Liver (tissue), 9 donors: ENCODE measurements around the gene CCNK. TPM values are rescaled to one million over a fixed set of nuclear protein-coding genes. Genes with fewer than 3 reads are reported as not detected.

Source experiments
- DNase-seq: peaks from one replicate; pipeline ENCODE4 v3.0.0-alpha.2; 2017; ENCODE audit warnings: low spot score
- H3K27ac ChIP-seq, 2 donors: one replicate each; pipeline ENCODE4 v1.7.0; 2013; ENCODE audit warnings: inconsistent platforms in 2 of 2, low read length in 2 of 2, control low read depth in 1 of 2, low read depth in 1 of 2, mild to moderate bottlenecking in 1 of 2
- H3K27me3 ChIP-seq, 4 donors: one replicate each; pipeline versions ENCODE4 v1.6.1 to v1.7.0; 2013; ENCODE audit warnings: low read length in 3 of 4, inconsistent platforms in 1 of 4, mild to moderate bottlenecking in 1 of 4, moderate library complexity in 1 of 4; ENCODE audit not compliant: control insufficient read depth in 4 of 4, insufficient read depth in 4 of 4
- H3K36me3 ChIP-seq, 4 donors: one replicate each; pipeline versions ENCODE4 v1.6.1 to v1.7.0; 2013; ENCODE audit warnings: low read length in 3 of 4, mild to moderate bottlenecking in 3 of 4, low read depth in 1 of 4, moderate library complexity in 1 of 4; ENCODE audit not compliant: control insufficient read depth in 4 of 4, insufficient read depth in 3 of 4
- H3K4me1 ChIP-seq, 4 donors: one replicate each; pipeline versions ENCODE4 v1.6.1 to v1.7.0; 2013; ENCODE audit warnings: low read length in 3 of 4, mild to moderate bottlenecking in 3 of 4, moderate library complexity in 1 of 4; ENCODE audit not compliant: control insufficient read depth in 4 of 4, insufficient read depth in 4 of 4
- H3K4me3 ChIP-seq, 3 donors: one replicate each; pipeline versions ENCODE4 v1.6.1 to v1.7.0; 2013; ENCODE audit warnings: low read length in 3 of 3, control low read depth in 1 of 3, low read depth in 1 of 3, mild to moderate bottlenecking in 1 of 3
- H3K9ac ChIP-seq, 2 donors: one replicate each; pipeline ENCODE4 v1.7.0; 2013; ENCODE audit warnings: low read length in 2 of 2, mild to moderate bottlenecking in 2 of 2, moderate library complexity in 2 of 2, control low read depth in 1 of 2, low read depth in 1 of 2
- H3K9me3 ChIP-seq, 4 donors: one replicate each; pipeline versions ENCODE4 v1.6.1 to v1.7.0; 2013; ENCODE audit warnings: low read length in 3 of 4; ENCODE audit not compliant: control insufficient read depth in 4 of 4
- EGR1 ChIP-seq, 2 donors: IDR thresholded peaks; 2 replicates each; pipeline ENCODE4 v1.6.1; 2016 to 2018; ENCODE audit warnings: antibody characterized with exemption in 2 of 2, low read depth in 2 of 2
- FOXA1 ChIP-seq: IDR thresholded peaks from 2 replicates; pipeline ENCODE4 v1.6.1; 2016; ENCODE audit warnings: antibody characterized with exemption
- FOXA2 ChIP-seq: IDR thresholded peaks from 2 replicates; pipeline ENCODE4 v1.6.1; 2016; ENCODE audit warnings: antibody characterized with exemption
- HNF4A ChIP-seq, 2 donors: conservative IDR thresholded peaks; 2 replicates each; pipeline ENCODE4 v1.6.1; 2016; ENCODE audit warnings: antibody characterized with exemption in 2 of 2, mild to moderate bottlenecking in 2 of 2
- HNF4G ChIP-seq: IDR thresholded peaks from 2 replicates; pipeline ENCODE4 v1.6.1; 2016; ENCODE audit warnings: antibody characterized with exemption
- MAX ChIP-seq: IDR thresholded peaks from 2 replicates; pipeline ENCODE4 v1.6.1; 2016; ENCODE audit warnings: antibody characterized with exemption
- NR2F2 ChIP-seq: IDR thresholded peaks from 2 replicates; pipeline ENCODE4 v1.6.1; 2016; ENCODE audit warnings: antibody characterized with exemption
- RAD21 ChIP-seq, 2 donors: IDR thresholded peaks; 2 replicates each; pipeline ENCODE4 v1.6.1; 2016; ENCODE audit warnings: antibody characterized with exemption in 2 of 2, mild to moderate bottlenecking in 2 of 2
- RXRA ChIP-seq, 2 donors: IDR thresholded peaks; 2 replicates each; pipeline ENCODE4 v1.6.1; 2017 to 2018; ENCODE audit warnings: antibody characterized with exemption in 2 of 2, mild to moderate bottlenecking in 1 of 2
- SP1 ChIP-seq: IDR thresholded peaks from 2 replicates; pipeline ENCODE4 v1.6.1; 2018; ENCODE audit warnings: antibody characterized with exemption, mild to moderate bottlenecking
- TAF1 ChIP-seq: conservative IDR thresholded peaks from 2 replicates; pipeline ENCODE4 v1.6.1; 2016; ENCODE audit warnings: antibody characterized with exemption, mild to moderate bottlenecking
- YY1 ChIP-seq: IDR thresholded peaks from 2 replicates; pipeline ENCODE4 v1.6.1; 2016; ENCODE audit warnings: antibody characterized with exemption, mild to moderate bottlenecking
- WGBS: extraction: QIAGEN DNeasy Blood & Tissue Kit; methylation state at CpG from one replicate; pipeline ENCODE4 v1.1.7; 2013; 5-methylcytosine and 5-hydroxymethylcytosine counted together
- polyA plus RNA-seq, 2 donors: library from polyadenylated mRNA; stranded (reverse) in 1 of 2; unstranded in 1 of 2; fragments of 200-250 nt in 1 of 2; fragments of >200 nt in 1 of 2; fragmentation: Nextera tagmentation in 1 of 2; extraction: Ambion mirVana in 1 of 2; gene quantifications; one replicate each; pipeline versions ENCODE4 v1.2.1 to v1.2.3, GENCODE V29; 2013 to 2015
- total RNA-seq, 2 donors: library from RNA; depleted of rRNA; stranded (reverse); fragments of >200 nt; gene quantifications; one replicate each; pipeline ENCODE4 v1.2.3, GENCODE V29; 2014
- TF ChIP-seq, protein P1 (sequence below): IDR thresholded peaks from 2 replicates; pipeline ENCODE4 v1.6.1; 2016; ENCODE audit warnings: antibody characterized with exemption
- TF ChIP-seq, protein P2 (sequence below): IDR thresholded peaks from 2 replicates; pipeline ENCODE4 v1.6.1; 2016; ENCODE audit warnings: antibody characterized with exemption, mild to moderate bottlenecking
- TF ChIP-seq, protein P3 (sequence below): fragments of 150-350 bp; IDR thresholded peaks from 2 replicates; pipeline ENCODE4 v1.5.1; 2017; ENCODE audit warnings: improper control_type of control experiment, low read depth, low read length; ENCODE audit not compliant: missing input control
- donor health status: healthy.
- donor health status: healthy.
- donor health status: healthy.
- donor health status: healthy.
- donor health status: healthy.

Gene CCNK
- total and polyA plus RNA-seq, 4 donors: 7.7 to 33.4 (median 13.2) TPM

DNA sequence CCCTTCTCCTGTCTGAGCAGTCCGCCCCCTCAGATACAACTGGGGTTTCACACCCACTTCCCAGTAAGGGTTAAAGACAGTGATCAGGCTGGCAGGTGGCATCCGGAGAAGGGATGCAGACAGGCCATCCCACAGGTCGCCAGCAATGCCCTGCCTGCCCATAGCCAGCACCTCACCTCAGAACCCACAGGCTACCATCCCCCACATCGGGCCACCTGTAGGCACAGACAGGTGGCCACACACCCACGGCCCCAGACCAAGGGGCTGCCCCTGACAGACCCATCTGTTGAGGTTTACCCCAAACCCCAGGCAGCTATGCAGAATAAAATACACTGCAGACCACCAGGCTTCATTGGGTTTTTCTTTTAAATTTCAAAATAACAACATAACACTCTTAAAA is 57.5 kb downstream of the CCNK start:
- H3K9me3 ChIP-seq: no peaks in the 10 kb centered on the region
- peaks cover 0 to 17% (median 7%) of the 10 kb centered on the region in 4 donors for H3K4me1 ChIP-seq
- H3K36me3 ChIP-seq: no peaks in the 10 kb centered on the region
- no peaks in the 10 kb centered on the region for H3K27me3 ChIP-seq
- no peak overlapping the region for H3K9ac ChIP-seq
- DNase-seq: no peak
- TF ChIP-seq, protein P1, sequence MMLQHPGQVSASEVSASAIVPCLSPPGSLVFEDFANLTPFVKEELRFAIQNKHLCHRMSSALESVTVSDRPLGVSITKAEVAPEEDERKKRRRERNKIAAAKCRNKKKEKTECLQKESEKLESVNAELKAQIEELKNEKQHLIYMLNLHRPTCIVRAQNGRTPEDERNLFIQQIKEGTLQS: no peak
- TF ChIP-seq, protein P2, sequence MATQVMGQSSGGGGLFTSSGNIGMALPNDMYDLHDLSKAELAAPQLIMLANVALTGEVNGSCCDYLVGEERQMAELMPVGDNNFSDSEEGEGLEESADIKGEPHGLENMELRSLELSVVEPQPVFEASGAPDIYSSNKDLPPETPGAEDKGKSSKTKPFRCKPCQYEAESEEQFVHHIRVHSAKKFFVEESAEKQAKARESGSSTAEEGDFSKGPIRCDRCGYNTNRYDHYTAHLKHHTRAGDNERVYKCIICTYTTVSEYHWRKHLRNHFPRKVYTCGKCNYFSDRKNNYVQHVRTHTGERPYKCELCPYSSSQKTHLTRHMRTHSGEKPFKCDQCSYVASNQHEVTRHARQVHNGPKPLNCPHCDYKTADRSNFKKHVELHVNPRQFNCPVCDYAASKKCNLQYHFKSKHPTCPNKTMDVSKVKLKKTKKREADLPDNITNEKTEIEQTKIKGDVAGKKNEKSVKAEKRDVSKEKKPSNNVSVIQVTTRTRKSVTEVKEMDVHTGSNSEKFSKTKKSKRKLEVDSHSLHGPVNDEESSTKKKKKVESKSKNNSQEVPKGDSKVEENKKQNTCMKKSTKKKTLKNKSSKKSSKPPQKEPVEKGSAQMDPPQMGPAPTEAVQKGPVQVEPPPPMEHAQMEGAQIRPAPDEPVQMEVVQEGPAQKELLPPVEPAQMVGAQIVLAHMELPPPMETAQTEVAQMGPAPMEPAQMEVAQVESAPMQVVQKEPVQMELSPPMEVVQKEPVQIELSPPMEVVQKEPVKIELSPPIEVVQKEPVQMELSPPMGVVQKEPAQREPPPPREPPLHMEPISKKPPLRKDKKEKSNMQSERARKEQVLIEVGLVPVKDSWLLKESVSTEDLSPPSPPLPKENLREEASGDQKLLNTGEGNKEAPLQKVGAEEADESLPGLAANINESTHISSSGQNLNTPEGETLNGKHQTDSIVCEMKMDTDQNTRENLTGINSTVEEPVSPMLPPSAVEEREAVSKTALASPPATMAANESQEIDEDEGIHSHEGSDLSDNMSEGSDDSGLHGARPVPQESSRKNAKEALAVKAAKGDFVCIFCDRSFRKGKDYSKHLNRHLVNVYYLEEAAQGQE: no peak
- no peak for TF ChIP-seq NR2F2
- no peak for TF ChIP-seq RXRA (IDR thresholded peaks at IDR 0.05)
- TF ChIP-seq RAD21 (IDR thresholded peaks at IDR 0.05): no peak
- TF ChIP-seq, protein P3, sequence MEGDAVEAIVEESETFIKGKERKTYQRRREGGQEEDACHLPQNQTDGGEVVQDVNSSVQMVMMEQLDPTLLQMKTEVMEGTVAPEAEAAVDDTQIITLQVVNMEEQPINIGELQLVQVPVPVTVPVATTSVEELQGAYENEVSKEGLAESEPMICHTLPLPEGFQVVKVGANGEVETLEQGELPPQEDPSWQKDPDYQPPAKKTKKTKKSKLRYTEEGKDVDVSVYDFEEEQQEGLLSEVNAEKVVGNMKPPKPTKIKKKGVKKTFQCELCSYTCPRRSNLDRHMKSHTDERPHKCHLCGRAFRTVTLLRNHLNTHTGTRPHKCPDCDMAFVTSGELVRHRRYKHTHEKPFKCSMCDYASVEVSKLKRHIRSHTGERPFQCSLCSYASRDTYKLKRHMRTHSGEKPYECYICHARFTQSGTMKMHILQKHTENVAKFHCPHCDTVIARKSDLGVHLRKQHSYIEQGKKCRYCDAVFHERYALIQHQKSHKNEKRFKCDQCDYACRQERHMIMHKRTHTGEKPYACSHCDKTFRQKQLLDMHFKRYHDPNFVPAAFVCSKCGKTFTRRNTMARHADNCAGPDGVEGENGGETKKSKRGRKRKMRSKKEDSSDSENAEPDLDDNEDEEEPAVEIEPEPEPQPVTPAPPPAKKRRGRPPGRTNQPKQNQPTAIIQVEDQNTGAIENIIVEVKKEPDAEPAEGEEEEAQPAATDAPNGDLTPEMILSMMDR: no peak
- no peak overlapping the region for H3K27ac ChIP-seq
- WGBS: 79% methylated on average over 5 of the region's 5 CpGs
- no peak overlapping the region for H3K4me3 ChIP-seq

DNA sequence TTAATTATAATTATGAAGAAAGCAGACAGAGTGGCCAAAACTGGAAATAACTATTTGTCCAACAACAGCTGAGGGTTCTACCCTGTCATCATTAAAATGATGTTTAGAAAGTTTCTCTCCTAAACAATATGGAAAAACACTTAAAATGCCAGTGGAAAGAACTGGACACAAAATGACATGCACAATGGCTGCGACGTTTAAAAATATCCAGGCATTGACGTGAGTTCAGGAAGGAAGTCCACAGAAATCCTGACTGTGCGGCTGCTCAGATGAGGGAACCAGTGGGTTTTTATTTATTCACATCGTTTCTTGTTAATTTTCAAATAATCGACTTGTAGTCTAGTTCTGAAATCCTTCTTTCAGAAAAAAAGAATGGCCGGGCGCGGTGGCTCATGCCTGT is 58.3 kb downstream of the CCNK start:
- DNase-seq: no peak
- Histone ChIP-seq H3K9ac (no peak overlapping the region), H3K36me3 (no peaks in the 10 kb centered on the region), H3K27ac (no peak overlapping the region), H3K4me3 (no peak overlapping the region), H3K4me1 (peaks cover 0 to 17% (median 7%) of the 10 kb centered on the region in 4 donors), H3K27me3 (no peaks in the 10 kb centered on the region), H3K9me3 (no peaks in the 10 kb centered on the region)
- 71% methylated on average over 9 of the region's 9 CpGs for WGBS
- TF ChIP-seq FOXA2: no peak
- no peak for TF ChIP-seq EGR1 (IDR thresholded peaks at IDR 0.05; ENCODE audit: low read depth in 2 of 2)
- TF ChIP-seq, protein P3: no peak
- no peak for TF ChIP-seq HNF4G
- TF ChIP-seq FOXA1: no peak
- no peak for TF ChIP-seq MAX
- TF ChIP-seq HNF4A (conservative IDR thresholded peaks at IDR 0.05): no peak
- no peak for TF ChIP-seq YY1
- no peak for TF ChIP-seq SP1
- TF ChIP-seq TAF1: no peak
